CD4-positive, CD25-positive, alpha-beta regulatory T cell (primary cell): Measurements from ENCODE around the gene AMPD2. TPM values are rescaled to one million over a fixed set of nuclear protein-coding genes. Genes with fewer than 3 reads are reported as not detected.

Source experiments
- ATAC-seq, 2 donors: fragments of 150-1000 bp; cut with Tn5 transposase; one replicate each; pipeline ENCODE4 v1.10.0; 2021; ENCODE audit warnings: low read depth in 2 of 2, moderate number of reproducible peaks in 2 of 2, moderate library complexity in 1 of 2
- DNase-seq, 3 donors: peaks; one replicate each; pipeline versions ENCODE4 v3.0.0 to v3.0.0-alpha.2; 2012 to 2022; ENCODE audit warnings: mixed read lengths in 1 of 3
- H3K27ac ChIP-seq: one replicate; pipeline ENCODE4 v1.7.0; 2013; ENCODE audit warnings: mild to moderate bottlenecking, low read length; ENCODE audit not compliant: insufficient read depth, poor library complexity, severe bottlenecking
- H3K27me3 ChIP-seq: one replicate; pipeline ENCODE4 v1.7.0; 2013; ENCODE audit warnings: low read length; ENCODE audit not compliant: control insufficient read depth, insufficient read depth
- H3K36me3 ChIP-seq: one replicate; pipeline ENCODE4 v1.7.0; 2013; ENCODE audit warnings: mild to moderate bottlenecking, low read length, moderate library complexity; ENCODE audit not compliant: control insufficient read depth, insufficient read depth
- H3K4me1 ChIP-seq: 2 replicates; pipeline ENCODE4 v1.7.0; 2013; ENCODE audit warnings: mild to moderate bottlenecking, low read length; ENCODE audit not compliant: insufficient read depth, control insufficient read depth, poor library complexity, severe bottlenecking
- H3K4me3 ChIP-seq: one replicate; pipeline ENCODE4 v1.7.0; 2013; ENCODE audit warnings: low read depth, mild to moderate bottlenecking, low read length, moderate library complexity
- H3K9me3 ChIP-seq, 2 experiments: 1 replicate in 1 of 2; 2 replicates in 1 of 2; pipeline ENCODE4 v1.7.0; 2013; ENCODE audit warnings: low read length in 2 of 2, mild to moderate bottlenecking in 1 of 2, moderate library complexity in 1 of 2; ENCODE audit not compliant: control insufficient read depth in 2 of 2
- H3K27ac Mint-ChIP-seq, 3 donors: one replicate each; pipeline ENCODE4 v1.8.0; 2020 to 2022; ENCODE audit warnings: mild to moderate bottlenecking in 3 of 3, mixed read lengths in 3 of 3, moderate library complexity in 2 of 3
- H3K27me3 Mint-ChIP-seq: one replicate; pipeline ENCODE4 v1.8.0; 2022; ENCODE audit warnings: mild to moderate bottlenecking, mixed read lengths
- H3K36me3 Mint-ChIP-seq: one replicate; pipeline ENCODE4 v1.8.0; 2020; ENCODE audit warnings: mixed read lengths
- H3K4me1 Mint-ChIP-seq, 4 donors: one replicate each; pipeline ENCODE4 v1.8.0; 2020 to 2022; ENCODE audit warnings: mixed read lengths in 4 of 4, mild to moderate bottlenecking in 1 of 4
- H3K4me3 Mint-ChIP-seq, 4 donors: one replicate each; pipeline ENCODE4 v1.8.0; 2020 to 2022; ENCODE audit warnings: mild to moderate bottlenecking in 4 of 4, mixed read lengths in 4 of 4, moderate library complexity in 3 of 4
- H3K9me3 Mint-ChIP-seq, 7 donors: one replicate each; pipeline ENCODE4 v1.8.0; 2020 to 2022; ENCODE audit warnings: mixed read lengths in 7 of 7, mild to moderate bottlenecking in 3 of 7, moderate library complexity in 2 of 7
- polyA plus RNA-seq, 4 donors: library from polyadenylated mRNA; unstranded; fragments of 300-500 nt; fragmentation: Illumina TruSeq; gene quantifications; one replicate each; pipeline ENCODE4 v1.2.3, GENCODE V29; 2021
- total RNA-seq: library from RNA; stranded (reverse); gene quantifications from one replicate; pipeline ENCODE4 v1.2.3, GENCODE V29; 2022

The AMPD2 gene
- total and polyA plus RNA-seq, 5 donors from 2014 or later = 23.3 to 203 (median 27.8) TPM

- Mint-ChIP-seq H3K9me3 (peaks cover 0 to 2% (median 0%) of the 10 kb centered on the region in 7 donors), H3K27ac (peak overlapping the region in 1 of 3 donors; percentile 42), H3K4me1 (peaks cover 0 to 22% (median 7%) of the 10 kb centered on the region in 4 donors), H3K27me3 (no peaks in the 10 kb centered on the region), H3K4me3 (no peak overlapping the region), H3K36me3 (peaks cover 42% of the 10 kb centered on the region)
- Histone ChIP-seq H3K4me1 (no peaks in the 10 kb centered on the region), H3K27ac (no peak overlapping the region), H3K4me3 (no peak overlapping the region), H3K36me3 (peaks cover 82% of the 10 kb centered on the region), H3K27me3 (no peaks in the 10 kb centered on the region), H3K9me3 (no peaks in the 10 kb centered on the region)
- DNase-seq (no peak), ATAC-seq (no peak)
Measured at GRCh38 chr1:109586055-109586454, 33.6 kb upstream of the AMPD2 start.

- no peak overlapping the region for H3K4me3 Mint-ChIP-seq
- H3K27ac Mint-ChIP-seq = peak overlapping the region; percentile 5 to 87 (median 7)
- DNase-seq (no peak), ATAC-seq (no peak)
- H3K27me3 Mint-ChIP-seq = no peaks in the 10 kb centered on the region
- no peaks in the 10 kb centered on the region for H3K9me3 ChIP-seq
- H3K4me1 ChIP-seq = no peaks in the 10 kb centered on the region
- H3K27me3 ChIP-seq = no peaks in the 10 kb centered on the region
- H3K36me3 ChIP-seq = peaks cover 84% of the 10 kb centered on the region
- H3K4me3 ChIP-seq = no peak overlapping the region
- H3K27ac ChIP-seq = no peak overlapping the region
- H3K4me1 Mint-ChIP-seq = peaks cover 0 to 30% (median 7%) of the 10 kb centered on the region in 4 donors
- peaks cover 40% of the 10 kb centered on the region for H3K36me3 Mint-ChIP-seq
- no peaks in the 10 kb centered on the region for H3K9me3 Mint-ChIP-seq
Measured at GRCh38 chr1:109589177-109589576, 30.5 kb upstream of the AMPD2 start.

GRCh38 chr1:109589679-109590078 lies 30.0 kb upstream of the AMPD2 start:
- Mint-ChIP-seq H3K4me1 (peaks cover 0 to 27% (median 5%) of the 10 kb centered on the region in 4 donors), H3K27me3 (no peaks in the 10 kb centered on the region), H3K4me3 (no peak overlapping the region), H3K9me3 (no peaks in the 10 kb centered on the region), H3K27ac (peak overlapping the region in 1 of 3 donors; percentile 5), H3K36me3 (peaks cover 36% of the 10 kb centered on the region)
- ATAC-seq (no peak), DNase-seq (no peak)
- Histone ChIP-seq H3K27me3 (no peaks in the 10 kb centered on the region), H3K36me3 (peaks cover 80% of the 10 kb centered on the region), H3K27ac (no peak overlapping the region), H3K4me3 (no peak overlapping the region), H3K4me1 (no peaks in the 10 kb centered on the region), H3K9me3 (no peaks in the 10 kb centered on the region)

- peak overlapping the region in 1 of 3 donors; percentile 67 for H3K27ac Mint-ChIP-seq
- Histone ChIP-seq H3K9me3 (no peaks in the 10 kb centered on the region), H3K36me3 (peaks cover 67% of the 10 kb centered on the region), H3K27ac (no peak overlapping the region), H3K4me3 (no peak overlapping the region), H3K4me1 (no peaks in the 10 kb centered on the region), H3K27me3 (no peaks in the 10 kb centered on the region)
- H3K4me1 Mint-ChIP-seq = peaks cover 0 to 30% (median 3%) of the 10 kb centered on the region in 4 donors
- no peaks in the 10 kb centered on the region for H3K9me3 Mint-ChIP-seq
- DNase-seq (no peak), ATAC-seq (no peak)
- peaks cover 31% of the 10 kb centered on the region for H3K36me3 Mint-ChIP-seq
- H3K4me3 Mint-ChIP-seq = no peak overlapping the region
- no peaks in the 10 kb centered on the region for H3K27me3 Mint-ChIP-seq
Measured at GRCh38 chr1:109592916-109593315, 26.7 kb upstream of the AMPD2 start.

- H3K4me3 Mint-ChIP-seq = no peak overlapping the region
- H3K9me3 ChIP-seq = no peaks in the 10 kb centered on the region
Measured at GRCh38 chr1:109595531-109595930, 24.1 kb upstream of the AMPD2 start.

GRCh38 chr1:109598156-109598555 lies 21.5 kb upstream of the AMPD2 start:
- Mint-ChIP-seq H3K27ac (peak overlapping the region in 1 of 3 donors; percentile 72), H3K27me3 (no peaks in the 10 kb centered on the region), H3K9me3 (no peaks in the 10 kb centered on the region), H3K36me3 (peaks cover 20% of the 10 kb centered on the region), H3K4me3 (no peak overlapping the region), H3K4me1 (peaks cover 2 to 12% (median 7%) of the 10 kb centered on the region in 4 donors)
- Histone ChIP-seq H3K36me3 (peaks cover 23% of the 10 kb centered on the region), H3K4me1 (no peaks in the 10 kb centered on the region), H3K9me3 (no peaks in the 10 kb centered on the region), H3K4me3 (no peak overlapping the region), H3K27ac (no peak overlapping the region), H3K27me3 (no peaks in the 10 kb centered on the region)
- DNase-seq (no peak), ATAC-seq (no peak)

More at GRCh38 chr1:109595531-109595930, 24.1 kb upstream of the AMPD2 start:
- Histone ChIP-seq H3K4me3 (no peak overlapping the region), H3K4me1 (no peaks in the 10 kb centered on the region), H3K36me3 (peaks cover 48% of the 10 kb centered on the region), H3K27me3 (no peaks in the 10 kb centered on the region), H3K27ac (no peak overlapping the region)
- no peak for ATAC-seq
- peaks cover 0 to 19% (median under 1%) of the 10 kb centered on the region in 4 donors for H3K4me1 Mint-ChIP-seq
- H3K9me3 Mint-ChIP-seq = no peaks in the 10 kb centered on the region
- H3K36me3 Mint-ChIP-seq = peaks cover 24% of the 10 kb centered on the region
- H3K27ac Mint-ChIP-seq = peak overlapping the region in 1 of 3 donors; percentile 36
- no peak for DNase-seq
- no peaks in the 10 kb centered on the region for H3K27me3 Mint-ChIP-seq

GRCh38 chr1:109598655-109599054 lies 21.0 kb upstream of the AMPD2 start:
- Histone ChIP-seq H3K4me1 (no peaks in the 10 kb centered on the region), H3K27ac (no peak overlapping the region), H3K9me3 (no peaks in the 10 kb centered on the region), H3K4me3 (no peak overlapping the region), H3K36me3 (peaks cover 18% of the 10 kb centered on the region), H3K27me3 (no peaks in the 10 kb centered on the region)
- Mint-ChIP-seq H3K4me1 (peaks cover 4 to 14% (median 11%) of the 10 kb centered on the region in 4 donors), H3K36me3 (peaks cover 15% of the 10 kb centered on the region), H3K9me3 (no peaks in the 10 kb centered on the region), H3K27me3 (no peaks in the 10 kb centered on the region), H3K4me3 (no peak overlapping the region), H3K27ac (peak overlapping the region in 1 of 3 donors; percentile 72)
- ATAC-seq = no peak
- DNase-seq = no peak

- no peak overlapping the region for H3K4me3 Mint-ChIP-seq
- Histone ChIP-seq H3K27ac (no peak overlapping the region), H3K36me3 (peaks cover 2% of the 10 kb centered on the region), H3K9me3 (no peaks in the 10 kb centered on the region), H3K4me3 (no peak overlapping the region), H3K27me3 (no peaks in the 10 kb centered on the region), H3K4me1 (no peaks in the 10 kb centered on the region)
- peak overlapping the region in 1 of 3 donors; percentile 15 for H3K27ac Mint-ChIP-seq
- no peaks in the 10 kb centered on the region for H3K9me3 Mint-ChIP-seq
- peaks cover 4 to 14% (median 9%) of the 10 kb centered on the region in 4 donors for H3K4me1 Mint-ChIP-seq
- ATAC-seq (no peak), DNase-seq (no peak)
- peaks cover 4% of the 10 kb centered on the region for H3K36me3 Mint-ChIP-seq
- no peaks in the 10 kb centered on the region for H3K27me3 Mint-ChIP-seq
Measured at GRCh38 chr1:109603229-109603628, 16.4 kb upstream of the AMPD2 start.
